ENCODE data around the gene TPM3.

DNA sequence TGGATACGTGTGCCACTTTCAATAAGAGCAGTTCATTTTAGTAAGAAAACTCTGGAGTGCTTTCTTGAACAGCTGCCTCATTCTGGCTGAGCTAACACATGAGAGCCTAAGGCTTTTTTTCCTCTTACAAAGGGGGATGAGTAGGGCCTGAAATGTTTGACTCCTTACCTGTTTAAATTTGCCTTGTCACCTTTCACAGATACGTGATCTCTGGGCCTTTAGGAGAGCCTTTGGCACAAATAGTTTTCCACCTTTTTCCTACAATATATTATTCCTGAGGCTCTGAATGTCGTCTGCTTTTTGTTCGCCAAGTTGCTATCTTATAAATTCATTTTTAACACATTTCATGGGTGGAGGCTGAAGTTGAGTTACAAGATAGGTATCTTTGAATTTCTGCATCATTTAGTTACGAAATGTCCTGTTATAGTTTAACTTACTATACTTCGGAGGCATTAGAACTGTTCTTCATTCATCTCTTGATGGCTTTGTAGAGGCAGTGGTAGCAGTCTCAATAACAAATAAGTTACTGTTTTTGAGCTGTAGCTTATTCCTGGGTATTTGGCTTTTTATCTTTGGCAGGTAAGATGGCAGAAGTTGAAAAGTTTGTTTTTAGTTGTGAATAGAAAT is 46.1 kb upstream of the TPM3 start:
- TF ChIP-seq, protein P1, sequence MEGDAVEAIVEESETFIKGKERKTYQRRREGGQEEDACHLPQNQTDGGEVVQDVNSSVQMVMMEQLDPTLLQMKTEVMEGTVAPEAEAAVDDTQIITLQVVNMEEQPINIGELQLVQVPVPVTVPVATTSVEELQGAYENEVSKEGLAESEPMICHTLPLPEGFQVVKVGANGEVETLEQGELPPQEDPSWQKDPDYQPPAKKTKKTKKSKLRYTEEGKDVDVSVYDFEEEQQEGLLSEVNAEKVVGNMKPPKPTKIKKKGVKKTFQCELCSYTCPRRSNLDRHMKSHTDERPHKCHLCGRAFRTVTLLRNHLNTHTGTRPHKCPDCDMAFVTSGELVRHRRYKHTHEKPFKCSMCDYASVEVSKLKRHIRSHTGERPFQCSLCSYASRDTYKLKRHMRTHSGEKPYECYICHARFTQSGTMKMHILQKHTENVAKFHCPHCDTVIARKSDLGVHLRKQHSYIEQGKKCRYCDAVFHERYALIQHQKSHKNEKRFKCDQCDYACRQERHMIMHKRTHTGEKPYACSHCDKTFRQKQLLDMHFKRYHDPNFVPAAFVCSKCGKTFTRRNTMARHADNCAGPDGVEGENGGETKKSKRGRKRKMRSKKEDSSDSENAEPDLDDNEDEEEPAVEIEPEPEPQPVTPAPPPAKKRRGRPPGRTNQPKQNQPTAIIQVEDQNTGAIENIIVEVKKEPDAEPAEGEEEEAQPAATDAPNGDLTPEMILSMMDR (IDR thresholded peaks at IDR 0.05) = no peak
- TF ChIP-seq POLR2A (IDR thresholded peaks at IDR 0.05) (no peak), POLR2AphosphoS5 (IDR thresholded peaks at IDR 0.05; ENCODE audit: insufficient read depth in 1 of 2, low read depth in 1 of 2) (no peak)

Data from vagina (tissue), 2 donors.